ENCODE results near the gene IFITM1.

Gene IFITM1

DNA sequence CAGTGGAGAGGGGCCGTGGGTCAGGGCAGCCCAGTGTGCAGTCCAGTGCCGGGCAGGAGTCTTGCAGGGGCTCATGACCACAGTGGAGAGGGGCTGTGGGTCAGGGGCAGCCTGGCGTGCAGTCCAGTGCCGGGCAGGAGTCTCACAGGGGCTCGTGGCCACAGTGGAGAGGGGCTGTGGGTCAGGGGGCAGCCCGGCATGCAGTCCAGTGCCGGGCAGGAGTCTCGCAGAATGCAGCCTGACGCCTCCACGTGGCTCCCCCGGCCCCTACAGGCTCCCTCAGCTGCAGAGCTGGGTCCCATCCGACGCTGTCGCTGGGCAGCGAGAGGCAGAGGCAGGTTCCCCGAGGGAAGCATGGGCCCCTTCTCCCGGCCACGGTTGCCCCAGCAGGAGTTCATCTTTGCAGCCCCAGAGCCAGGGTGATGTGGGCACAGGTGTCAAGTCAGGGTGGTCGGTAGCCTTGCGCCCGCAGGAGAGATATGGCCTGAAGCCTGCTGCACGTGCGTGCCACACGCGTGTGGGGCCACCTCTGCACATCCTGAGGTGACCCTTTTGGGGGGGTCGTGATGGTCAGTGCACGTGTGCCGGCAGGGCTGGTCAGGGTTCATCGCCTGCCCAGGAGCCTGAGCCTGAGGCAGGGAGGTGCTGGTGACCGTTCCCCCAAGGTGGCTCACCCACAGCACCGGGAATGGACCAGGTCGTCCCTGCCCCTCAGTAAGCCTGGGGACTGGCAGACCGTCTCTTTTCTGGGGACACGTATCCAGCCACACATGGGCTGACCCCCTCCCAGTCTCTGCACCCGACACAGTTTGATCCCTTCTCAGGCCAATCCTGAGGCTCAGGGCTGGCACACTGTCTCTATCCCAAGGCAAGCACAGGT lies 17.4 kb upstream of the IFITM1 start:
- 90 to 93% methylated on average over 31 to 35 of the region's 35 CpGs for WGBS, 2 experiments (ENCODE audit: insufficient coverage in 2 of 2)
- Histone ChIP-seq H3K9me3 (ENCODE audit: control insufficient read depth, low read length) (no peaks in the 10 kb centered on the region), H3K4me3 (ENCODE audit: extremely low read depth, insufficient read depth, low read length, poor library complexity, severe bottlenecking) (no peak overlapping the region), H3K4me1 (ENCODE audit: control insufficient read depth, insufficient read depth, low read length, poor library complexity, severe bottlenecking) (no peaks in the 10 kb centered on the region), H3K36me3 (ENCODE audit: control insufficient read depth, insufficient read depth, low read length) (peaks cover 12% of the 10 kb centered on the region), H3K27ac (ENCODE audit: low read depth, low read length, severe bottlenecking) (no peak overlapping the region)

DNA sequence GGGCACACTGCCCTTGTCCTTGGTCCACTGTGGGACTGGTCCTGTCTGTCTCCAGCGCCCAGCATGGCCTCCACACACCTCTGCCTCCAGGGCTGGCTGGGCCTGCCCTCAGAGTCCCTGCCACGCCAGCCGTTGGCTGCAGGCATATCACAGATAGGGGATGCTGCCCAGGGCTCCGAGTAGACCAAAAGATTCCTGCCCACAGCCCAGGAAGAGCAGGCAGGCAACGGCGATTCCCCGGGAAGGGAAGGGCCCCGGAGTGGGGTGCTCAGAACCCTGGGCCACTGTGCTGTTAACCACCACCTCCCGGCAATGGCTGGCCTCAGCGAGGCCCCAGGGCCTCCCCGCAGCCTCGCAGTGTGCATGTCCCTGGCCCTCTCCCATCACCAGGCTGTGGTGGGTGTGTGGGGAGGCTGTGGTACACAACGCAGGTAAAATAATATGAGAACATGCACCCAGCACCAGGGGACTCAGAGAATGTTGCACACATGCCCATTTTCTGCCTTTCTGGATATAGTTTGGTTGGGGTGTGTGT lies 16.7 kb upstream of the IFITM1 start:
- Histone ChIP-seq H3K9me3 (ENCODE audit: control insufficient read depth, low read length) (no peaks in the 10 kb centered on the region), H3K27ac (ENCODE audit: low read depth, low read length, severe bottlenecking) (no peak overlapping the region), H3K4me3 (ENCODE audit: extremely low read depth, insufficient read depth, low read length, poor library complexity, severe bottlenecking) (no peak overlapping the region), H3K36me3 (ENCODE audit: control insufficient read depth, insufficient read depth, low read length) (peaks cover 8% of the 10 kb centered on the region), H3K4me1 (ENCODE audit: control insufficient read depth, insufficient read depth, low read length, poor library complexity, severe bottlenecking) (no peaks in the 10 kb centered on the region)
- 88 to 91% methylated on average over 7 to 8 of the region's 13 CpGs for WGBS, 2 experiments (ENCODE audit: insufficient coverage in 2 of 2)

DNA sequence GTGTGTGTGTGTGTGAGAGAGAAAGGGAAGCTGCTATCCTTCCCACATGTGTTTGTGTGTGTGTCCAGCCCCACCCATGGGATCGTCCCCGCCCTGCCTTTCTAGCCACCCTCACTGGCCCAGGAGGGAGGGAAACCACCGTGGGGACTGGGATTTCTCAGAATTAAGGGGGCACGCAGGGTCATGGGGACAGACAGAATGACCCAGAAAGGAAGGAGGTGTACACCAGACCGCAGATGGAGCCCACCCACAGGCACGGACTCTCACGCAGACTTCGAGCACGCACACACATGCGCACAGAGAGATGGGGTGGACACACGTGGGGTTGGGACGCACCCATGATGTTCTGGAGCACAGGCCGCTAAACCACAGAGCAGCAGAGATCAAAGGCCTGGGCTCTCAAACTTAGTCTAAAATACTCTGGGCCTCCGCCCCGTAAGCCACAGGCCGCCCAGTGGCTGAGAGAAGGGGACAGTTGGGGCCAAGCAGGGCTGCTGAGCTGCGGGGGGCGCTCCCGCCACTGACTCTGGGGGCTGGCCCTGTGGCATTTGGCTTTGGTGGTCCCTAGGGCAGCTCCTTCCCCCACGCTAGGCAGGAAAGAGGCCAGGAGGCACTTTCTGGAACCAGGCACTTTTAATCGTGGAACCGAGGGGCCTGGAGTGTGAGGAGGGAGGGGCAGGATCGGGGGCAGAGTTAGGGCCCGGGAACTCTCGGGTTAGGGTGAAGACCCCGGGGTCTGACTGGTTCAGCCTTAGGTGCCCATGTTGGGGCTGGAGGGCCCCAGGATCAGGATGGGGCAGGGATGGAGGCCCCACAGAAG lies 16.0 kb upstream of the IFITM1 start:
- H3K9me3 ChIP-seq (ENCODE audit: control insufficient read depth, low read length): no peaks in the 10 kb centered on the region
- peaks cover 3% of the 10 kb centered on the region for H3K36me3 ChIP-seq (ENCODE audit: control insufficient read depth, insufficient read depth, low read length)
- H3K4me1 ChIP-seq (ENCODE audit: control insufficient read depth, insufficient read depth, low read length, poor library complexity, severe bottlenecking): no peaks in the 10 kb centered on the region
- H3K27ac ChIP-seq (ENCODE audit: low read depth, low read length, severe bottlenecking): no peak overlapping the region
- 89 to 93% methylated on average over 21 of the region's 26 CpGs for WGBS, 2 experiments (ENCODE audit: insufficient coverage in 2 of 2)
- H3K4me3 ChIP-seq (ENCODE audit: extremely low read depth, insufficient read depth, low read length, poor library complexity, severe bottlenecking): no peak overlapping the region

DNA sequence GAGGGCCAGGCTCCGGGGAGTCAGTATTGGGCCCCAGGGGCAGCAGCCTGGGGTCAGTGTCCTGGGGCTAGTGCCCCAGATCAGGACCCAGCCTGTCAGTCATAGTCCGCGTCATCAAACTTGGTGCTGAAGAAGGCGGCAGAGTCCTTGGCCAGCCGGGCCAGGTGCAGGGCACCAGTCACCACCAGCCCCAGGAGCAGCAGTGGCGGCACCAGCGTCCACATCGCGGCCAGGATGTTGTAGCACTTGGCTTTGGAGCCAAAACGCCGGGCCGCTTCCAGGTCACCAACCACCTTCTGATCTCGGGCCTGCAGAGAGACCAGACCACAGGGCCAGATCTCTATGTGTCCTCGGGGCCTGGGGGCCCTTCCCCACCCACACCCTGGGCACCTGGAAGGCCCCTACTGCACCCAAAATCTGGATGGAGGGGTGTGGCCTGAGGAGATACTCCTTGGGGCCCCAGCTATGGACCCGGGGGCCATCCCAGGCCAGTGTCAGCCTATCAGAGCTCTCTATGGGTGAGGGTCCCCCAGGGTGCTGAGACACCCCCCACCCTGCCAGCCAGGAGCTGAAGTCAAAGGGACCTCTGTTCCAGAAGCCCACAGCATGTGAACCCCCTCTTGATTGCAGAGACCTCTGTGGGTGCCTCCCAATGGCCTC lies 15.3 kb upstream of the IFITM1 start:
- Histone ChIP-seq H3K27ac (ENCODE audit: low read depth, low read length, severe bottlenecking) (no peak overlapping the region), H3K4me1 (ENCODE audit: control insufficient read depth, insufficient read depth, low read length, poor library complexity, severe bottlenecking) (no peaks in the 10 kb centered on the region), H3K4me3 (ENCODE audit: extremely low read depth, insufficient read depth, low read length, poor library complexity, severe bottlenecking) (no peak overlapping the region), H3K9me3 (ENCODE audit: control insufficient read depth, low read length) (no peaks in the 10 kb centered on the region), H3K36me3 (ENCODE audit: control insufficient read depth, insufficient read depth, low read length) (peaks cover 3% of the 10 kb centered on the region)
- 96 to 97% methylated on average over 13 to 14 of the region's 15 CpGs for WGBS, 2 experiments (ENCODE audit: insufficient coverage in 2 of 2)

DNA sequence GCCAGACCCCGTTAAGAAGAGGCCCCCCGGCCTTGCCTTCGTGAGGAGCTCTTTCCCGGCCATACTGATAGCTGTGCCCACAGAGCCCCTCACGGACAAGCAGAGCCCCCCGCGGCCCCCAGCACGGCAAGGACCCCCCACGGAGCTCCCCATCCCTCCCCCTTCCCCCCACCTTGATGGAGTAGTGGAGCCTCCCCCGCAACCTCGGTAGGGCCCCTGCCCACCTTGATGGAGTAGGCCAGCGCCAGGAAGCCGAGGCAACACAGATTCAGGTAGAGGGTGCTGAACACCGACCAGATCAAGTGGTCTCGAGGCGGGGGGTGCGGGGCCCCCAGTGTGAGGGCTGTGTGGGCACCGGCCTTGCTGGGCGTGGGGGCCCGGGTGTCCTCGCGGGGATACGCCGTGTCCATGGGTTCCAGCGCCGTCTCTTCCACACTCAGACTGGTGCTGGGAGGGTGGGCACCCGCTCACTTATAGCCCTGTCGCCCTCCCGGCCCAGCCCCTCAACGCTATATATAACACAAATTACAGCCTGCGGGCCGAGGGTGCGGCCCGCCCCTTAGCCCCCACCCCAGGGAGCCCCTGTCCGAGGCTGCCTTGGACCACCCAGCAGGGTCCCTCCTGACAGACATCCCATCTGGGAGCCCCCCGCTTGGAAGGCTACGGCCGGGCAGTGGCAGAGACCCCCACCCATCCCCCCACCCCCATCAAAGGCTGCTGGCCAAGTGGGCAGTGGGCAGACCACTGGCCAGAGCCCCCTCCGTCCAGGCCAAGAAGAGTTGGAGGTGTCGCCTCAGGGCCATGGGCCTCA lies 14.6 kb upstream of the IFITM1 start, which contains the start of gene IFITM5:
IFITM5 (minus strand) TSS at position 446 of the 811 bp plus-strand sequence; CDS start at position 410, 36 bp downstream.
- Histone ChIP-seq H3K27ac (ENCODE audit: low read depth, low read length, severe bottlenecking) (no peak within 1 kb of the TSS), H3K9me3 (ENCODE audit: control insufficient read depth, low read length) (no peaks in the 10 kb centered on the region), H3K36me3 (ENCODE audit: control insufficient read depth, insufficient read depth, low read length) (no peaks in the 10 kb centered on the region), H3K4me3 (ENCODE audit: extremely low read depth, insufficient read depth, low read length, poor library complexity, severe bottlenecking) (no peak within 1 kb of the TSS), H3K4me1 (ENCODE audit: control insufficient read depth, insufficient read depth, low read length, poor library complexity, severe bottlenecking) (no peaks in the 10 kb centered on the region)
- 92 to 93% methylated on average over 21 to 26 of the region's 40 CpGs for WGBS, 2 experiments (ENCODE audit: insufficient coverage in 2 of 2)

DNA sequence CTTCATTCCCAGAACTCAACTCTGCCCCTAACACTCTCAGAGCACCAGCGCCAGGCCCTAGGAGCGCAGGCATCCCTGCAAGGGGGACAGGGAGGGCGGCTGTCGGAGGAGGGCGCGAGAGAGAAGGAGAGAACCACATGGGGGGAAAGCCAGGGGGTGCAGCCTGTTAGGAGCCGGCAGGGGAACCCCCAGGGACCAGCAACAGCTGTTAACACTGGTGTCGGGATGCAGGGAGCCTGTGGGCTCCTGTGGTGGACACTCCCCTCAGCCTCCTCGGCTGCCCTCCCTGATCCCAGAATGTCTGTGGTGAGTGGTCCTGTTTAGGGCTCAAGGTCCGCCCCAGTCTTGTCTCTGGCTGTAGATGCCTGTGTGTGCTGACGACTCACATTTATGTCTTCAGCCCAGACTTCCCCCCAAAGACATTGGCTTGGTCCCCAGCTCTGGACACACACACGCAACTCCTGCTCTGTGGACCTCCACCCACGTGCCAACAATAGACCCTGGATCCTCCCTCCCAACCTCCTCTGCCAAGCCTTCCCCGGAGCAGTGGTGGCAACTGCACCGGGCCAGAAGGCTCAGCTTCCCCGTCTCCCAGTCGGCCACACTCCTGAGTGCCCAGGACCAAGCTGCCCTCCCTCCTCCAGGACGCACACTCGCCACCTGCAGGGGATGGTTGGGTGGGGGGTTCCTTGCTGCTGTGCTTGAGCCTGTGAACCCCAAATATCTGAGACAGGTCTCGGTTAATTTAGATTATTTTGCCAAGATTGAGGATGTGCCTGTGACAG lies 13.7 kb upstream of the IFITM1 start:
- WGBS, 2 experiments (ENCODE audit: insufficient coverage in 2 of 2): 59 to 75% methylated on average over 6 to 13 of the region's 20 CpGs
- Histone ChIP-seq H3K4me3 (ENCODE audit: extremely low read depth, insufficient read depth, low read length, poor library complexity, severe bottlenecking) (no peak overlapping the region), H3K4me1 (ENCODE audit: control insufficient read depth, insufficient read depth, low read length, poor library complexity, severe bottlenecking) (no peaks in the 10 kb centered on the region), H3K27ac (ENCODE audit: low read depth, low read length, severe bottlenecking) (no peak overlapping the region), H3K36me3 (ENCODE audit: control insufficient read depth, insufficient read depth, low read length) (no peaks in the 10 kb centered on the region), H3K9me3 (ENCODE audit: control insufficient read depth, low read length) (no peaks in the 10 kb centered on the region)

DNA sequence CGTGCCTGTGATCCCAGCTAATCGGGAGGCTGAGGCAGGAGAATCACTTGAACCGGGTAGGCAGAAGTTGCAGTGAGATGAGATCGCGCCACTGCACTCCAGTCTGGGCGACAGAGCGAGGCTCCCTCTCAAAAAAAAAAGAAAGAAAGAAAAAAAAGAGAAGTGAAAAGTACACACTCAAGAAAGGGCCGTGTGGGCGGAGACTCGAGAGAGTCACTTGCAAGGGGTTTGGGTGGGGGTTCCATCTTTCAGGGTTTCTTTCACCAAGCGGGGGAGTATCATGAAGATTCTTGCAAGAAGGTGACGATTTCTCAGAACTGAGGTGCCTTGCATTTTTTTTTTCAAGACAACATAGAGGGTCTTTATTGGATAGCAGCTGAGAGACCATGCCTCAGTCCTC lies 10.5 kb upstream of the IFITM1 start:
- H3K4me1 ChIP-seq (ENCODE audit: control insufficient read depth, insufficient read depth, low read length, poor library complexity, severe bottlenecking): peaks cover 8% of the 10 kb centered on the region
- no peak overlapping the region for H3K27ac ChIP-seq (ENCODE audit: low read depth, low read length, severe bottlenecking)
- H3K9me3 ChIP-seq (ENCODE audit: control insufficient read depth, low read length): no peaks in the 10 kb centered on the region
- WGBS, 2 experiments (ENCODE audit: insufficient coverage in 2 of 2): 96 to 97% methylated on average over 9 to 11 of the region's 12 CpGs
- no peak overlapping the region for H3K4me3 ChIP-seq (ENCODE audit: extremely low read depth, insufficient read depth, low read length, poor library complexity, severe bottlenecking)
- H3K36me3 ChIP-seq (ENCODE audit: control insufficient read depth, insufficient read depth, low read length): no peaks in the 10 kb centered on the region

DNA sequence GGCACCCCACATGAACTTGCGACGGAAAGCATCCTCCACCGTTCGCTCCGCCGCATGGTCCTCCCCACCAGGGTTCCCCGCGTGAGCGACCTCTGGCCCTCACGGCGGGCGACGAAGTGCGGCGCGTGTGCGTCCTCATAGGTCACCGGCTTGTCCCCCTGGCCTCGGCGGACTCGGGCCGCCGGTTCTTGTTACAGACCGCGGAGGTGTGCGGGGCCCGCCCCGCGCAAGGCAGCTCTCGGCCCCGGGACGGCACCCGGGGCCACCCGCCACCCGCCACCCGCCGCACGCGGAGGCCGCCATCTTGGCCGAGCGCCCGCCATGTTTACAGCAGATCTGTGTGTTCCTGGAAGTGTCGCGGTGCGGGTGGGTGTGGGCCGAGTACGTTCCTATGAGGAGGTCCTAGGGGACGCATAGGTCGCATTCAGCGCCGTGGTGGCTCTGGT lies 9.8 kb upstream of the IFITM1 start:
- H3K4me3 ChIP-seq (ENCODE audit: extremely low read depth, insufficient read depth, low read length, poor library complexity, severe bottlenecking): no peak overlapping the region
- H3K4me1 ChIP-seq (ENCODE audit: control insufficient read depth, insufficient read depth, low read length, poor library complexity, severe bottlenecking): peaks cover 9% of the 10 kb centered on the region
- no peaks in the 10 kb centered on the region for H3K9me3 ChIP-seq (ENCODE audit: control insufficient read depth, low read length)
- WGBS, 2 experiments (ENCODE audit: insufficient coverage in 2 of 2): 95 to 96% methylated on average over 41 to 52 of the region's 52 CpGs
- no peaks in the 10 kb centered on the region for H3K36me3 ChIP-seq (ENCODE audit: control insufficient read depth, insufficient read depth, low read length)
- H3K27ac ChIP-seq (ENCODE audit: low read depth, low read length, severe bottlenecking): no peak overlapping the region
